HG02981 (cell line): ENCODE results near the gene DNASE1.
"Not testable (repeated sequence)": the region's sequence is repeated elsewhere in the genome, so short reads cannot be mapped to it uniquely, and the experiment has no call there.

Experiments
- ATAC-seq: cut with Tn5 transposase; IDR thresholded peaks from one replicate; pipeline ENCODE4 v1.9.1; 2021; ENCODE audit warnings: mild to moderate bottlenecking, moderate library complexity; ENCODE audit not compliant: unreplicated experiment

The DNASE1 gene

GRCh38 chr16:3640632-3641501, 13.6 kb upstream of the DNASE1 start:
- ATAC-seq = no peak

DNA sequence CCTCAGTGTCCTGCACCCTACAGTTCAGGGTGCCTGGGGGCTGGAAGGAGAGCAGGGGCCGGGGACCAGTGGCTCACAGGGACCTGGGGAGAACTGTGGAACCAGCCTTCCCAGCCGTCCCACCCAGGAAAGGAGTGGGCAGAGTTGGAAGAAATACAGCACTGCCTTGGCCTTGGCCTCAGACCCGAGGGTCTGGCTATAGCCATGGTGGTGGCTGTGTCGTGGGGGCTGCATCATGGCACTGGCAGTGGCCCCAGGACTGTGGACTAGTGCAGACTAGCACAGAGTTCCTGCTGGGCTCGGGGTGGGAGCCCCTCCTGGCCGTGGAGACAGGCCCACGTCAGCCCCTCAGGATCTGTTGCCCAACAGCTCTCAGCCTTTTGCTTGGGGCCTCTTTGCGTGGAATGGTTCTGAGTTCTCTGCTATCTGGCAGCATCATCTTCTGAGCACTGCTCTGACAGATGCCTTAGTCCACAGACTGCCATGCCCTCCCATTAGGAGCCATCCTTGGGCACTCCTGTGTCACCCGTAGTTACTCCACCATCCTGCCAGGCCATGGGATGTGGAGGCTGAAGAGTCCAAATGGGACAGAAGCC, 12.6 kb upstream of the DNASE1 start:
- ATAC-seq = no peak

DNA sequence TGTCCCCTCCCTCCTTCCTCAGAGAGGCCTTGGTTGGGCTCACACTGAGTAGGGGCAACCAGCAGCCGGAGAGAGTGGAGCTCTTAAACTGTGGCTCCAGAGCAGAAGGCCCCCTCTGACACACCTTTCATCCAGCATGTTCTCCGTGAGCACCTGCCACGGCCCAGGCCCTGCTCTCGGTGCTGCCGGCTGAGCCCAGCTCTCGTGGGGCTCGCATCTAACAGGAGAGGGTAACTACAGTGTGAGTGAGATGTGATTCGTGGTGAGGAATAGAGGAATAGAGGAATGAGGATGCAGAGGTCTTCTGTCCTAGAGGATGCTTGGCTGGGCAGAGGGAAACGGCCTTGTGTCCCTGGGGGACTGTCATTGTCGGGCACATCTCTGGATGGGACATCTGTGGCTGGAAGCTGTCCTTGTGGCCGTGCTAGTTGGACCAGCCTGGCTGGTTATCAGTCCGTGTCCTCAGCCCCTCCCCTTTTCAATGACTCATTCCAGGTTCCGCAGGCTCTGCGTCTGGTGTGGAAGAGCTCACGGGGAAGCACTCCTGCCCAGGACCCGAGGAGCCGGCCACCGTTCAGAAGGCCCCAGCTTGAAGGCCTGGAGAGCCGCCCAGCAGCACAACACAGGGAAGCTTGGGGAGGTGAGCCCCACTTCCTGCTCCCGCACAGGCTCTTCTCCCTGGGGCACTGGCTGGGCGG, 11.9 kb upstream of the DNASE1 start:
- ATAC-seq = no peak

- no peak for ATAC-seq
Measured at GRCh38 chr16:3643095-3643730, 11.3 kb upstream of the DNASE1 start.

DNA sequence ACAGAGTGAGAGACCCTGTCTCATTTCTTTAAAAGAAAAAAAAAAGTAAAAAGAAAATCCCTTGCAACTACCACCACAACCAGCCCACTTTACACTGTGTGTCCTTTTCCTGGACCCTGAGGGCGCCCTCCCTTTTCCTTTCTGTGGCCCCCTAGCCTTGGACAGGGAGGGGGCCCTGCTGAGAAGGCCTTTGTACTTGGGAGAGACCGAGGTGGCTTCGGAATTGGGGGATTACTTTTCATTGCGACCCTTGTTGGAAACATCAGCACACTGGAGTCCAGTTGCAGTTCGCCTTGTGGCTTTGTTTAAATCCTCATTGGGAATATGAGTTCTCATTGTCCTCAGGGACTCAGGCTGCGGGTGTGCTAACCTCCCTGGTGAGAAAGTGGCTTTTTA, 9.4 kb upstream of the DNASE1 start:
- ATAC-seq = no peak

DNA sequence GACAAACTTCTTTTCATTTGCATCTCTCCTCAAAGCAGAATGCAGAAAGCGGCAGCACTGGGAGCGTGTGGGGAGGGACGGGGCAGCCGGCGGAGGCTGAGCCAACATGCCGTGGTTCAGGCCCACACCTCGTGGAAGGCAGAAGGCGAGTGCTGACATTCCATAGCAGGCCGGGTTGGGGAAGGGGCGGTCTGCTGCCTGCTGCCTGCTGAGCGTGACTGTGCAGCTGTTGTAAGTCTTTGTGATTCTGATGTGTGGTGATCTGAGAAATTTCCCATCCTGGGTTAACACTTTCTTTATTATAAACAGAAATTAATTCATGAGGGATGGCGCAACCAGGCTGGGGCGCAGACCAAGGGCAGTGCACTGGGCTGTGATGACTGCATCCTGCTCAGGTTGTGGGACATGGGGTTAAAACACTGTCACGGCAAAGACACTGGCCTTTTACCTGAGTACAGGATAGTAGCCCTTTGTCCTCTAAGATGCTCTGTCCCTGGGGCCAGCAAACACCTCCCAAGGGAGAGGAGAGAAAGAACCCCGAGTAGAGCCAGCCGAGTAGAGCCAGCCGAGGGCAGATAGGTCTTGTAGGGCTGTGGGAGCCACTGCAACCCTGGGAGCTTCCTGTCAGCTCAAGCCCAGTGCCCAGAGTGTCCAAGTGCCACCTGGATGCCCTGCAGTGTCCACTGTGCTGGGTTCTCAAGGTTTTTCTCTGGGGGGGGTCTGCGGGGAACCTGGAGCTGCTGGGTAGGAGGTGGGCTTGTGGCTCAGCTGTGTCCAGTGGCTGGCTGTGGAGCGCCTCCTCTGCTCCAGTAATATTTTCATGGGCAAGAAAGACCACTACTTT, 8.8 kb upstream of the DNASE1 start:
- no peak for ATAC-seq

DNA sequence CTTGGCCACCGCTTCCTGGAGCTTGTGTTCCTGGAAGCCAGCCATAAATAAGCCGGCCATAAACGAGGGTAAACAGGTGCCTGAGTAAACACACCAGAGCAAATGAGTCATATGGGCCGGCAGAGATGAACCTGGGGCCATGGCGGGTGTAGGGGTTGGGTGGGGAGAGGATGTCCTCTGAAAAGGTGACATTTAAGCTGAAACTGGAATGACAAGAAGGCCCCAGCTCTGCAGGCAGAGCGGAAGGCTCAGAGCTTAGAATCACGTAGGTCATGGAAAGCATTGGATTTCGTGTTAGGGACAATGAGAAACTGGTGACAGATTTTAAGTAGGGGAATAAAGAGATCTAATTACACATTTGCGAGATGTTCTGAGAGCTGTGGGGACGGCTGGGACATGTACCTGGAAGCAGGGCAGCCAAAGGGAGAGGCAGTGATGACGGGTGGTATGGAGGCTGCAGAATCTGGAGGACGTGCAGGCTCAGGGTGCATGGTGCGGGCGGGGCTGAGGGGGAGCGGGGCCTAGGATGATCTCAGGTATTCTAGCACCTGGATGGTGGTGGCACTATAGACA, 8.1 kb upstream of the DNASE1 start:
- ATAC-seq = no peak

- ATAC-seq = no peak
Measured at GRCh38 chr16:3650631-3651265, 3.7 kb upstream of the DNASE1 start.

DNA sequence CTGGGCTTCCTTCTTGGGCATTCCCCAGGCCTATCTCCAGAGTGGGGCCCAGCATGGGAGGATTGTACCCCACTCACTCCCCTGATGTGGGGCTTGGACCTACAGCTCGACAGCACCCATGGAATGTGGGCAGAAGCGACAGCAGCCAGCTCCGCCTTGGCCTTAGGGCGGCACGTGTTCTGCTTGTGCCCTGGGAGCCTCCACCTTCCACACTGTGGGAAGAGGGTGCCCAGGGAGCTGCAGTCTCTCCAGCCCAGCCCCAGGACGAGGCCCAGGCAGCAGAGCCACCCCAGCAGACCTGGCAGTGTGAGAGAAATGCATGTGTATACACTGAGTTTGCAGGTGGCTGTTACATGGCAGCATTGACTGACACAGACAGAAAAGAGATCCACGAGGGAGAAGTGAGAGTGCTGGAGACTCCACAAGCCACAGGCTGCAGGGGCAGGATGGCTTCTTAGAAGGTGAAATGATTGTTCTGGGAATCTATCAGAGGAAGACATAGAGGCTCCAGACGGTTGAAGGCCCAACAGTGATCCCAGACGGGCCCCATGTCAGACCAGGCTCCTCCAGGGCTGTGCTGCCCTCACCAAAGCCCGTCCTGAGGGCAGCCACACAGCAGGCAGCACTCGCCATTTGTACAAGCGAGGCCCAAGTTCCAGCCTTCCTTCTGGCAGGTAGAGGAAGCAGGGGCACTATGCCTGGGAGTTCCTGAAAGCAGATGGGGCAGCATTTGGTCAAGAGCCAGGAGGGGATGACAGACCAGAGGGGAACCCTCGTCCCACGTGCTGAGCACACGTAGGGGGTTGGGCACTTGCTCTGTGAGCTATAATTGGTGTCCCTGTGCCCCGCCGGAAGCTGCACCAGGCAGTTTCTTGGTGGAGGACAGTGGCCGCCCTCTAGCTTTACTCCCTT, 2.8 kb upstream of the DNASE1 start:
- no peak for ATAC-seq

DNA sequence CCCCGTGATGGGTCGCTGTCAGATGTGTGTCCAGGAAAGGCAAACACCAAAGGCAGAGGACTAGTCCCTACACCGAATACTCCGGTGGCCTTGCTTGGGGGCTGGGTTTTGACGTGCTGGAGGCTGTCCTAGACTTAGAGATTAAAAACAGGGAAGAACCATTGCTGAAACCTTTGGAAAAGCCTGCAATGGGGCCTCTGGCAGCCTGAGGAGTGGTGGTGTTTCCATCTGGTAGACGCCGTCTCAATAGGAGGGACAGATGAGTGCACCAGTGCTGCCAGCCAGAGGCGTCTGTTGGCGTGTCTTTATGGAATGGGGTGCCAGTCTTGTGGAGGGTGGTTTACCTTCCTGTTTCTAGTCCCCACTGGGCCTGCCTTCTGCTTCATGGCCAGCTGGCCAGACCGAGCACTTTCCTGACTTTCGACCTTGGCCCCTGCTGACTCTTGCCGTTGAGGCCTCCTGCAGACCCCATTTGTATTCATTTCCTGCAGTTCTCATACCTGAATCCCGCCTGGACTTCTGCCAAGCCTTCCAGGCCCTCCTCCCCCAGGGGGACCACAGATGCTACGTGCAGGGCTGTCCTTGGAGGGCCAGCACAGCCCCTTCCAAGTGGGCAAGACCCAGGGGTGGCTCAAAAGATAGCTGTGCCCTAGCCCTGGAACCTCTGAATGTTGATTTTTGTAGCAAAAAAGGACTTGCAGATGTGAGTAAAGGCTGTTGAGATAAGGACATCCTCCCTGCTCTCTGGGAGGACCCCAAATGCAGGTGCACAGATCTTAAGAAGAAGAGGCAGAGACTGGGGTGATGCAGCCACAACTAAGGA, 1.9 kb upstream of the DNASE1 start:
- no peak for ATAC-seq

- ATAC-seq = no peak
Measured at GRCh38 chr16:3655030-3655395, 522 bp downstream of the DNASE1 start.

GRCh38 chr16:3655396-3656159, 1.1 kb downstream of the DNASE1 start:
- no peak for ATAC-seq

GRCh38 chr16:3656160-3656490, 1.6 kb downstream of the DNASE1 start:
- ATAC-seq = not testable (repeated sequence)

GRCh38 chr16:3656491-3657468, 2.3 kb downstream of the DNASE1 start:
- no peak for ATAC-seq

- no peak for ATAC-seq
Measured at GRCh38 chr16:3659251-3659650, 4.8 kb downstream of the DNASE1 start.

- no peak for ATAC-seq
Measured at GRCh38 chr16:3661311-3661710, 6.8 kb downstream of the DNASE1 start.
